SHP77 treated with DMSO at 0.1 percent for 48 hours (cell line): Measurements from ENCODE around the gene DCTN5.
"Not testable (repeated sequence)": the region's sequence is repeated elsewhere in the genome, so short reads cannot be mapped to it uniquely, and the experiment has no call there.

Experiments
- DNase-seq: peaks from one replicate; lab custom pipeline; 2025; lab: John Stamatoyannopoulos, UW

Gene DCTN5

GRCh38 chr16:23694265-23694643 is 53.0 kb downstream of the DCTN5 start:
- no peak for DNase-seq

- peak; percentile 3 for DNase-seq
Observed at GRCh38 chr16:23694644-23695373, 53.5 kb downstream of the DCTN5 start.

GRCh38 chr16:23695756-23696155 is 54.5 kb downstream of the DCTN5 start:
- no peak for DNase-seq

DNA sequence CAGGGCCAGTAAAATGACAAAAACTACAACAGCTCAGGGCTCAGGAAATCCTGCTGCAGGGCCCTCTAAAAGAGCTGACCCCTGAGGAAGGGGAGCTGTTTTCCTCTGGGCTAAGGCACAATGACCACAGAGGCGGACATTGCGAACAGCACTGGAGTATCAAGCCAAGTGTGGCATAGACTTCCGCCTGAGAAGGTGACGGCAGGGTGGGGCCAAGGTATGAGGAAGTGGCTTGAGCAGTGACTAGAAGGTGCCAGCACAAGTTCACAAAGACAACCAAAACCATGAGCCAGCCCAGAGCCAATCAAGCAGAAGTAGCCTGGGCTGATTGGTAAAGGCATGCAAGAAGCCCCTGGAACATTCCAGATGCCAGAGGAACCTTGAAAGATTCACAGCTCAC is 57.8 kb downstream of the DCTN5 start:
- DNase-seq: no peak

DNA sequence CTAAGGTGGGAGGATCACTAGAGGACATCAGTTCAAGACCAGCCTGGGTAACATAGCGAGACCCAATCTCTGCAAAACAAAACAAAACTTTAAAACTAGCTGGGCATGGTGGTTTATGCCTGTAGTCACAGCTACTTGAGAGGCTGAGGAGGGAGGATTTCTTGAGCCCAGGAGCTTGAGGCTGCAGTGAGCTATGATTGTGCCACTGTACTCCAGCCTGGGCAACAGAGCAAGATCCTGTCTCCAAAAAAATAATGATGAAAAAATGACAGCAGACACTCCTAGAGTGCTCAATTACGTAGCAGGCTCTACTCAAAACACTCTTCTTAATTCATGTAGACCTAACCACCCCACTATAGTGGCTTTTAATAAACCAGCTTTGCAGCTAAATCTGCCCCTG is 58.8 kb downstream of the DCTN5 start:
- no peak for DNase-seq

DNA sequence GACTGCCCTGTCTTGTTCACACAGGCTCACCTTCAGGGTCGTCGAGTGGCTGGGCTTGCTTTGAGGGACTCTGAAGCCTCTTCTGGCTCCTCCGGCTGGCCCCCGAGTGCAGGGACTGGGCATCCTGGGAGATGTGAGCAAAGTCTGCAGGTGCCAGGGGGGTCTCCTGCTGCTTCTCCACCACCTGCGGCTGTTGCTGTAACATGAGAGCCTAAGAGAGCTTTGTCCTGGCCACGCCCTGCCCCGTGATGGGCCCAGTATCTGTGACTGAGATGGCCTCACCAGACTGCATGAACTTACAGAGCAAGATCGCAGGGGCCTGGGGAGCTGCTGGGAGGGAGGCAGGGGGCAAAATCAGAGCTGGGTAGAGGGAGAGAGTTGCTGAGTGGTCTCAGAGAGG is 59.2 kb downstream of the DCTN5 start:
- no peak for DNase-seq

DNA sequence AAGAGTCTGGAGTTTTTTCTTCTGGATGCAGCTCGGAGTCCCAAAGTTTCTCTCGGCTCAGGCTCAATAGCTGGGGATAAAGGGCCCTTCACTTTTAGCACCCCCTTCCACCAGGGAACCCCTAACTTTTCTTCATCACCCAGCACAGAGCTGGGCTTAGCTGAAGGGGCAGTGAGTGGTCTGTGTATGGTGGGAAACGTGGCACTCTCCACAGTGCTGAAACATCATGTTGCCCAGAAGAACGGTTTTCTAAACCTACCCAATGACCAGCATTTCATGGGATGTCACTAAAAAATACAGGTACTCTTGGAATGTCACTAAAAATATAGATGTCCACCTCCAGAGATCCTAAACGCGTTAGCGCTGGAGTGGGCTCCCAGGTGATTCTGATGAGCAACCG is 59.8 kb downstream of the DCTN5 start:
- no peak for DNase-seq

GRCh38 chr16:23702951-23703350 is 61.7 kb downstream of the DCTN5 start:
- no peak for DNase-seq

GRCh38 chr16:23704772-23705516 is 63.7 kb downstream of the DCTN5 start:
- no peak for DNase-seq

DNA sequence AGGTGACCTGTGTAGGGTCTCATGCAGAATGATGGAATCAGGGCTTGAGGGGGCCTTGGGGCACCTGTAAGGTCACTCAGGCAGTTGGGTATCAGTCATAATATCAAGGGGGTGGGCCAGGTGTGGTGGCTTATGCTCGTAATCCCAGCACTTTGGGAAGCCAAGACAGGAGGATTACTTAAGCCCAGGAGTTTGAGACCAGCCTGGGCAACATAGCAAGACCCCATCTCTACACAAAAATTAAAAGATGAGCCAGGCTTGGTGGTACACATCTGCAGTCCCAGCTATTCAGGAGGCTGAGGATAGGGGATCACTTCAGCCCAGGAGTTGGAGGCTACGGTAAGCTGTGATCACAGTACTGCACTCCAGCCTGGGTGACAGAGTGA is 64.2 kb downstream of the DCTN5 start:
- DNase-seq: no peak

DNA sequence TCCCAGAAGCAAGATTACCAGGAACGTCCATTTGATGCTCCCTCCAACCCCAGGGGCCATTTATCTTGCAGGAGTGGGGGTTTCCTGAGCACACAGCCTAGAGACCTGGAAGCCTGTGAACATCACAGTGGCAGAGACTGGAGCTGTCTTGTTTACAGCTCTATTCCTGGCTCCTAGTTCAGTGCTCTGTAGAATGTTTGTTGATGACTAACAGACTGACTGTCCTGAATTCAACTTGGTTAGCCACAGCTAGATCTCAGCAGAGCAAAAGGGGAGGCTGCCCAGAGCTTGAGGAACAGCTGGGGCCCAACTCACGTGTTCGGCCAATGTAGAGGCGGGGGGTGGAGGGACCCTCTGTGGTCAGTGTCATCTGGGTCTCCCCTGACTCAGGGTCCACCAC is 65.2 kb downstream of the DCTN5 start:
- DNase-seq: no peak

GRCh38 chr16:23709536-23709935 is 68.3 kb downstream of the DCTN5 start:
- DNase-seq: no peak

DNA sequence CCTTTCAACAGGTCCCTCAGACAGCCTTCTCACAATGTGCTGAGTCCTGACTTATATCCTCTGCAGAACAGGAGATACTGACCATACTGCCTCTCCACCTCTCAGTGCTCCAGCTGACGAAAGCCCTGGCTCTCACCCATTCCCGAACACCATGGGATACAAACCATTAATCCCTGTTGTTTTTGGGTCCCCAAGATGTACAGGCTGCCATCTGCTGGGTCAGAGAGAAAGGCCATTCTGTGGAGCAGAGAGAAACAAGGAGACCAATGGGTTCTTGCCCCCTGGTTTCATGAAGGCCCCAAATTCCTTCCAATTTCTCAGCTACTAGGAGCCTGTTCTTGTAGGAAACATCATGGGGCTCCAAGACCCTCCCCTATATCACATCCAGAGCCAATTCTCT is 68.7 kb downstream of the DCTN5 start:
- no peak for DNase-seq

DNA sequence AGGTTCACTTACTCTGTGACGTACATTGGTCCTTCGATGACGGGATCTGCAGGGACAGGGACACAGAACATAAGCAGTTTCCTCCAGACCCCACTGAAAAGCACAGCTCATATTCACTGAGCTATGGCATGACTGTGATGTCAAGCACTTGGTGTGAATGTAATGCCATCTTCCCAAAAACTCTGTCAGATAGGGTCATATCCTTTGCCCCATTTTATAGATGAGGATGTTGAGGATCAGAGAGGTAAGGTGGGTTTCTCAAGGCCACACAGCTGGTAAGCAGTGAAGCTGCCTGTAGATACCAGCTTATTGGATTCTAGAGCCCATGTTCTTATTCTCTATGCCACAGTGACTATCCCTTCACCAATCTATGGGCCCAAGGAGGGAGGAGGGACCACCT is 69.2 kb downstream of the DCTN5 start:
- no peak for DNase-seq

- no peak for DNase-seq
Observed at GRCh38 chr16:23711785-23712184, 70.5 kb downstream of the DCTN5 start.

- no peak for DNase-seq
Observed at GRCh38 chr16:23712976-23713375, 71.7 kb downstream of the DCTN5 start, which contains the start of gene ERN2. Gene ERN2, minus strand, starts transcription at chr16:23713222. Its CDS starts 35 bp downstream, at chr16:23713187.

GRCh38 chr16:23716484-23716883 is 75.2 kb downstream of the DCTN5 start:
- no peak for DNase-seq

- DNase-seq: not testable (repeated sequence)
Observed at GRCh38 chr16:23722613-23723240, 81.5 kb downstream of the DCTN5 start.

- no peak for DNase-seq
Observed at GRCh38 chr16:23724096-23724784, 83.0 kb downstream of the DCTN5 start.

GRCh38 chr16:23724785-23725131 is 83.5 kb downstream of the DCTN5 start:
- DNase-seq: no peak

GRCh38 chr16:23726710-23727109 is 85.4 kb downstream of the DCTN5 start:
- DNase-seq: no peak
